ENCODE data around the gene LRMDA. TPM values are rescaled to one million over a fixed set of nuclear protein-coding genes. Genes with fewer than 3 reads are reported as not detected.

Gene LRMDA
- total and polyA plus RNA-seq, 2 donors (not counting 3 experiments of a cell fraction or from before 2014, with no cell fraction given): 9.7 to 18.0 TPM

DNA sequence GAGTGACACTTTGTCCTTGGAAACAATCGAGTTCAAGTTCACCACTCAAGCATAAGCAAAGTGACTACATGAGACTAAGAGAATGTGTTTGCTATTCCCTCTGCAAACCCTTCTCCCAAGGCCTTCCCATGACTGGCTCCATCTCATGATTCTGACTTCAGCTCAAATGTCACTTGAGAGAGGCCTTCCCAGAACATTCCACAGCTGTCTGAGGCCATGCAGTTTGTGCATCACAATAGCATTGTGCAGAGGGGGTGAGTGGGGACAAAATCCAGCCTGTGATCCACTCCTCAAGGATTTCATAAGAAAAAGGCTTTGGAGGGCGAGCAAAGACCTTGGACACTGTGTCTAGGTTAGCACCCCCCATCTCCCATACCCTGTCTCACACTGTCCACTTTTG, 6.9 kb upstream of the LRMDA start:
- Histone ChIP-seq H2AFZ (ENCODE audit: low read depth, low read length) (no peak overlapping the region), H3K4me1 (ENCODE audit: control insufficient read depth, extremely low read depth, insufficient read depth, low read length) (peaks cover 14% of the 10 kb centered on the region), H3K9me3 (replicated peaks; ENCODE audit: control insufficient read depth, insufficient read depth, low read length) (no peaks in the 10 kb centered on the region), H4K20me1 (replicated peaks; ENCODE audit: control insufficient read depth, extremely low read depth, insufficient read depth, low read length) (no peaks in the 10 kb centered on the region), H3K4me2 (ENCODE audit: insufficient read depth, low read length) (no peak overlapping the region), H3K36me3 (ENCODE audit: control insufficient read depth in 2 of 2, extremely low read depth in 1 of 2, insufficient read depth in 2 of 2, low read length in 2 of 2) (no peaks in the 10 kb centered on the region), H3K4me3 (replicated peaks in 1 of 3; ENCODE audit: insufficient read depth in 1 of 3, low read depth in 1 of 3, low read length in 3 of 3) (no peak overlapping the region), H3K9me1 (replicated peaks; ENCODE audit: control insufficient read depth, extremely low read depth, insufficient read depth, low read length) (no peaks in the 10 kb centered on the region), H3K9ac (replicated peaks; ENCODE audit: extremely low read depth, insufficient read depth, low read length) (no peak overlapping the region), H3K27ac (ENCODE audit: insufficient read depth, low read depth, low read length) (no peak overlapping the region), H3K27me3 (ENCODE audit: control insufficient read depth in 2 of 2, insufficient read depth in 2 of 2, low read length in 2 of 2) (peaks cover 0 to 3% of the 10 kb centered on the region in 2 experiments), H3K79me2 (ENCODE audit: control insufficient read depth, insufficient read depth, low read length) (no peaks in the 10 kb centered on the region)
- TF ChIP-seq POLR2AphosphoS5 (IDR thresholded peaks at IDR 0.05; ENCODE audit: insufficient read depth, low read depth, low read length): no peak
- TF ChIP-seq MYC (IDR thresholded peaks at IDR 0.05; ENCODE audit: low read depth, low read length): no peak
- no peak for TF ChIP-seq JUN (IDR thresholded peaks at IDR 0.05; ENCODE audit: borderline replicate concordance, insufficient read depth, insufficient read length, low read depth)
- TF ChIP-seq, protein P1, sequence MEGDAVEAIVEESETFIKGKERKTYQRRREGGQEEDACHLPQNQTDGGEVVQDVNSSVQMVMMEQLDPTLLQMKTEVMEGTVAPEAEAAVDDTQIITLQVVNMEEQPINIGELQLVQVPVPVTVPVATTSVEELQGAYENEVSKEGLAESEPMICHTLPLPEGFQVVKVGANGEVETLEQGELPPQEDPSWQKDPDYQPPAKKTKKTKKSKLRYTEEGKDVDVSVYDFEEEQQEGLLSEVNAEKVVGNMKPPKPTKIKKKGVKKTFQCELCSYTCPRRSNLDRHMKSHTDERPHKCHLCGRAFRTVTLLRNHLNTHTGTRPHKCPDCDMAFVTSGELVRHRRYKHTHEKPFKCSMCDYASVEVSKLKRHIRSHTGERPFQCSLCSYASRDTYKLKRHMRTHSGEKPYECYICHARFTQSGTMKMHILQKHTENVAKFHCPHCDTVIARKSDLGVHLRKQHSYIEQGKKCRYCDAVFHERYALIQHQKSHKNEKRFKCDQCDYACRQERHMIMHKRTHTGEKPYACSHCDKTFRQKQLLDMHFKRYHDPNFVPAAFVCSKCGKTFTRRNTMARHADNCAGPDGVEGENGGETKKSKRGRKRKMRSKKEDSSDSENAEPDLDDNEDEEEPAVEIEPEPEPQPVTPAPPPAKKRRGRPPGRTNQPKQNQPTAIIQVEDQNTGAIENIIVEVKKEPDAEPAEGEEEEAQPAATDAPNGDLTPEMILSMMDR (IDR thresholded peaks at IDR 0.05; ENCODE audit: extremely low read depth in 1 of 2, insufficient read depth in 1 of 2, low read depth in 1 of 2, low read length in 2 of 2): no peak
- BruUV-seq (replicated peaks): no TSS peak
- dilution Hi-C loops (cut with MboI; ENCODE audit: extremely low pct_ligation_motif_present, low sequenced_read_pairs): no loop called here
- DNase-seq (ENCODE audit: low read depth, low spot score) (no peak), FAIRE-seq (no peak)
- ChIA-PET CTCF (interaction anchor here (0.9 to 1.3 kb wide), 2 partner anchors 8 to 11 kb away, joined by 3 read pairs; no protein-coding TSS in a partner anchor), POLR2A (no interaction called here)
- intact Hi-C loops (cut with micrococcal nuclease): no loop called here

GRCh38 chr10:75425291-75426079, 5.9 kb upstream of the LRMDA start:
- BruUV-seq (replicated peaks): no TSS peak
- H3K4me3 ChIP-seq (replicated peaks in 1 of 3; ENCODE audit: insufficient read depth in 1 of 3, low read depth in 1 of 3, low read length in 3 of 3): no peak overlapping the region
- no peak overlapping the region for H2AFZ ChIP-seq (ENCODE audit: low read depth, low read length)
- ChIA-PET POLR2A (no interaction called here), CTCF (interaction anchor here (0.9 to 1.3 kb wide), 2 partner anchors 9 to 10 kb away, joined by 3 read pairs; no protein-coding TSS in a partner anchor)
- no peaks in the 10 kb centered on the region for H3K9me1 ChIP-seq (replicated peaks; ENCODE audit: control insufficient read depth, extremely low read depth, insufficient read depth, low read length)
- no peaks in the 10 kb centered on the region for H4K20me1 ChIP-seq (replicated peaks; ENCODE audit: control insufficient read depth, extremely low read depth, insufficient read depth, low read length)
- TF ChIP-seq POLR2A (IDR thresholded peaks at IDR 0.05; ENCODE audit: low read depth, low read length) (no peak), MAX (IDR thresholded peaks at IDR 0.05; ENCODE audit: insufficient read depth, insufficient read length) (no peak), FOS (IDR thresholded peaks at IDR 0.05; ENCODE audit: borderline replicate concordance, insufficient read depth, low read length) (no peak)
- DNase-seq (ENCODE audit: low read depth, low spot score) (no peak), FAIRE-seq (no peak)
- no peaks in the 10 kb centered on the region for H3K79me2 ChIP-seq (ENCODE audit: control insufficient read depth, insufficient read depth, low read length)
- H3K36me3 ChIP-seq (ENCODE audit: control insufficient read depth in 2 of 2, extremely low read depth in 1 of 2, insufficient read depth in 2 of 2, low read length in 2 of 2): no peaks in the 10 kb centered on the region
- peaks cover 0 to 3% of the 10 kb centered on the region in 2 experiments for H3K27me3 ChIP-seq (ENCODE audit: control insufficient read depth in 2 of 2, insufficient read depth in 2 of 2, low read length in 2 of 2)
- H3K27ac ChIP-seq (ENCODE audit: insufficient read depth, low read depth, low read length): no peak overlapping the region
- no peak overlapping the region for H3K4me2 ChIP-seq (ENCODE audit: insufficient read depth, low read length)
- intact Hi-C loops (cut with micrococcal nuclease): no loop called here
- dilution Hi-C loops (cut with MboI; ENCODE audit: extremely low pct_ligation_motif_present, low sequenced_read_pairs): no loop called here
- H3K9me3 ChIP-seq (replicated peaks; ENCODE audit: control insufficient read depth, insufficient read depth, low read length): no peaks in the 10 kb centered on the region
- peaks cover 23% of the 10 kb centered on the region for H3K4me1 ChIP-seq (ENCODE audit: control insufficient read depth, extremely low read depth, insufficient read depth, low read length)
- no peak overlapping the region for H3K9ac ChIP-seq (replicated peaks; ENCODE audit: extremely low read depth, insufficient read depth, low read length)
